Neural progenitor cell (in vitro differentiated cells): ENCODE results near the gene HES5. TPM values are rescaled to one million over a fixed set of nuclear protein-coding genes. Genes with fewer than 3 reads are reported as not detected.

Experiments used
- DNase-seq: peaks from one replicate; pipeline ENCODE4 v3.0.0-alpha.2; 2016; ENCODE audit warnings: low spot score
- H2AFZ ChIP-seq: fragments of 200-600 bp; sonication (generic); replicated peaks from 2 replicates; pipeline ENCODE4 v1.6.1; 2016; ENCODE audit warnings: antibody characterized with exemption
- H3F3A ChIP-seq: fragments of 200-600 bp; sonication (generic); 2 replicates; pipeline ENCODE4 v1.6.1; 2016; ENCODE audit warnings: antibody characterized with exemption, low read depth
- H3K27ac ChIP-seq: fragments of 200-600 bp; sonication (generic); 2 replicates; pipeline ENCODE4 v1.5.1; 2016; ENCODE audit warnings: mild to moderate bottlenecking
- H3K27me3 ChIP-seq: fragments of 200-600 bp; sonication (generic); 2 replicates; pipeline ENCODE4 v1.6.1; 2016; ENCODE audit warnings: mild to moderate bottlenecking, moderate library complexity
- H3K36me3 ChIP-seq: fragments of 200-600 bp; sonication (generic); 2 replicates; pipeline ENCODE4 v1.5.1; 2016
- H3K4me1 ChIP-seq: fragments of 200-600 bp; sonication (generic); 2 replicates; pipeline ENCODE4 v1.6.1; 2016; ENCODE audit warnings: mixed run types
- H3K4me2 ChIP-seq: fragments of 200-600 bp; sonication (generic); 2 replicates; pipeline ENCODE4 v1.6.1; 2016
- H3K4me3 ChIP-seq: fragments of 200-600 bp; sonication (generic); 2 replicates; pipeline ENCODE4 v1.5.1; 2016
- H3K79me2 ChIP-seq: fragments of 200-600 bp; sonication (generic); 2 replicates; pipeline ENCODE4 v1.6.1; 2016; ENCODE audit warnings: low read depth
- H3K9ac ChIP-seq: fragments of 200-600 bp; sonication (generic); 2 replicates; pipeline ENCODE4 v1.6.1; 2016
- H3K9me3 ChIP-seq: fragments of 200-600 bp; sonication (generic); 2 replicates; pipeline ENCODE4 v1.5.1; 2016; ENCODE audit warnings: low read depth
- H4K20me1 ChIP-seq: fragments of 200-600 bp; sonication (generic); 2 replicates; pipeline ENCODE4 v1.6.1; 2016; ENCODE audit warnings: low read depth
- H3K27ac Mint-ChIP-seq: 3 replicates; pipeline ENCODE4 v1.8.0; 2021; ENCODE audit warnings: mixed read lengths
- H3K27me3 Mint-ChIP-seq: 2 replicates; pipeline ENCODE4 v1.8.0; 2022; ENCODE audit warnings: low read depth, mild to moderate bottlenecking, inconsistent platforms, moderate library complexity, mixed read lengths; ENCODE audit not compliant: insufficient read depth
- H3K36me3 Mint-ChIP-seq: 3 replicates; pipeline ENCODE4 v1.8.0; 2021; ENCODE audit warnings: mixed read lengths
- H3K4me1 Mint-ChIP-seq: 3 replicates; pipeline ENCODE4 v1.8.0; 2021; ENCODE audit warnings: mixed read lengths
- H3K4me3 Mint-ChIP-seq: 3 replicates; pipeline ENCODE4 v1.8.0; 2021; ENCODE audit warnings: mild to moderate bottlenecking, moderate library complexity, mixed read lengths
- H3K9me3 Mint-ChIP-seq: 3 replicates; pipeline ENCODE4 v1.8.0; 2020; ENCODE audit warnings: mixed read lengths
- EZH2 ChIP-seq: fragments of 200-600 bp; sonication (generic); IDR thresholded peaks from 2 replicates; pipeline ENCODE4 v1.6.1; 2017; ENCODE audit warnings: antibody characterized with exemption, mild to moderate bottlenecking, moderate library complexity
- EZH2phosphoT487 ChIP-seq: fragments of 200-600 bp; sonication (generic); IDR thresholded peaks from 2 replicates; pipeline ENCODE4 v1.6.1; 2017; ENCODE audit warnings: antibody characterized with exemption
- total RNA-seq: library from RNA; depleted of rRNA; stranded (reverse); fragments of >200 nt; gene quantifications from 2 replicates; pipeline ENCODE4 v1.2.3, GENCODE V29; 2015; ENCODE audit warnings: low replicate concordance
- TF ChIP-seq, protein P1 (sequence below): fragments of 200-600 bp; sonication (generic); IDR thresholded peaks from 2 replicates; pipeline ENCODE4 v1.5.1; 2017; ENCODE audit warnings: antibody characterized with exemption, mild to moderate bottlenecking

The HES5 gene
- total RNA-seq, 1 donor from 2014 or later, result 6.4 TPM

DNA sequence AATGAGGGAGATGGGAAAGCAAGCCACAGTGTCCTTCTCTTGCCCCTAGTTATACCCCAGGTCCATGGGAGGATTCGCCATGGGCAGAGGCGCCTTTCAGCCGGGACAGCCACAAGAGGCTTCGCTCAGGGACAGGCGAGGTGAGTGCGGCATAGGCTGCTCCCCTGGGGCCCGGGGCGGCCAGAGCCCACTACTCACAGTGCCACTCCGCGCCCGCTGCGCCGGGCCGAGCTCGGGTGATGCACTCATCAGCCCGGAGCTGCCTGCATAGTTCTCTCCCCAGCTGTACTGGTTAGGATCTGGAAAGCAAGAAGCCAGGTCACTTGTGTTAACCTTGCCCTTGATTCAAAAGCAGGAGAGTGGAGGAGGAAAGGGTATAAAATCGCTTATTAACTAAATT, 12.1 kb downstream of the HES5 start:
- H3K27me3 ChIP-seq, result no peaks in the 10 kb centered on the region
- H3K36me3 Mint-ChIP-seq, result peaks cover 10% of the 10 kb centered on the region
- no peak overlapping the region for H3K4me2 ChIP-seq
- H3K79me2 ChIP-seq, result peaks cover 14% of the 10 kb centered on the region
- no peak for DNase-seq
- no peak for TF ChIP-seq EZH2
- TF ChIP-seq EZH2phosphoT487, result no peak
- TF ChIP-seq, protein P1, sequence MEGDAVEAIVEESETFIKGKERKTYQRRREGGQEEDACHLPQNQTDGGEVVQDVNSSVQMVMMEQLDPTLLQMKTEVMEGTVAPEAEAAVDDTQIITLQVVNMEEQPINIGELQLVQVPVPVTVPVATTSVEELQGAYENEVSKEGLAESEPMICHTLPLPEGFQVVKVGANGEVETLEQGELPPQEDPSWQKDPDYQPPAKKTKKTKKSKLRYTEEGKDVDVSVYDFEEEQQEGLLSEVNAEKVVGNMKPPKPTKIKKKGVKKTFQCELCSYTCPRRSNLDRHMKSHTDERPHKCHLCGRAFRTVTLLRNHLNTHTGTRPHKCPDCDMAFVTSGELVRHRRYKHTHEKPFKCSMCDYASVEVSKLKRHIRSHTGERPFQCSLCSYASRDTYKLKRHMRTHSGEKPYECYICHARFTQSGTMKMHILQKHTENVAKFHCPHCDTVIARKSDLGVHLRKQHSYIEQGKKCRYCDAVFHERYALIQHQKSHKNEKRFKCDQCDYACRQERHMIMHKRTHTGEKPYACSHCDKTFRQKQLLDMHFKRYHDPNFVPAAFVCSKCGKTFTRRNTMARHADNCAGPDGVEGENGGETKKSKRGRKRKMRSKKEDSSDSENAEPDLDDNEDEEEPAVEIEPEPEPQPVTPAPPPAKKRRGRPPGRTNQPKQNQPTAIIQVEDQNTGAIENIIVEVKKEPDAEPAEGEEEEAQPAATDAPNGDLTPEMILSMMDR, result no peak
- no peak overlapping the region for H3K4me3 ChIP-seq
- H3F3A ChIP-seq, result no peaks in the 10 kb centered on the region
- H3K4me1 Mint-ChIP-seq, result peaks cover 3% of the 10 kb centered on the region
- H3K4me1 ChIP-seq, result no peaks in the 10 kb centered on the region
- H3K4me3 Mint-ChIP-seq, result no peak overlapping the region
- no peak overlapping the region for H3K27ac Mint-ChIP-seq
- H3K9me3 Mint-ChIP-seq, result no peaks in the 10 kb centered on the region
- H4K20me1 ChIP-seq, result peaks cover 59% of the 10 kb centered on the region
- no peaks in the 10 kb centered on the region for H3K9me3 ChIP-seq
- H2AFZ ChIP-seq, result no peak overlapping the region
- no peaks in the 10 kb centered on the region for H3K36me3 ChIP-seq
- peaks cover 4% of the 10 kb centered on the region for H3K27me3 Mint-ChIP-seq
- no peak overlapping the region for H3K27ac ChIP-seq
- no peak overlapping the region for H3K9ac ChIP-seq

DNA sequence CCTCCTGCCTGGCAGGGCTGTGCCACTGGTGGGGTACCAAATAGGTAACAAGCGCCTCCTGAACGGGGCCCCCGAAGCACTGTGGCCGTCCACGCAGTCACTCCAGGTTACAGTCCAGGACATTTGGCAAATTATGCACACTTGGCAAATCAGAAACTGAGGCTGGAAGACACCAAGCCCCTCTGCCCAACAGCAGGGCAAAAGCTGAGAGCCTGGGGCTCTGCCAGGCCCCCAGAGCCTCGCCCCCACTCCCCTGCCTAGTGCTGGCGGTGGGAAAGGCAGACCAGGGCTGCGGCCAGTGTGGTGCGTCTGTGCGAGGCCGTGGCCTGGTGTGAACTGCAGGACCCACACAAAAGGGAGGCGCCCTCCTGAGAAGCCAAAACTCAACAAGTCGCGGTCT, 13.1 kb downstream of the HES5 start:
- Histone ChIP-seq H3K9ac (no peak overlapping the region), H3K9me3 (no peaks in the 10 kb centered on the region), H3K36me3 (no peaks in the 10 kb centered on the region), H3K27ac (no peak overlapping the region), H3K79me2 (peaks cover 3% of the 10 kb centered on the region), H2AFZ (no peak overlapping the region), H3F3A (no peaks in the 10 kb centered on the region), H3K27me3 (no peaks in the 10 kb centered on the region), H3K4me3 (no peak overlapping the region), H3K4me2 (no peak overlapping the region), H4K20me1 (peaks cover 55% of the 10 kb centered on the region), H3K4me1 (no peaks in the 10 kb centered on the region)
- TF ChIP-seq EZH2phosphoT487 (no peak), EZH2 (no peak)
- TF ChIP-seq, protein P1, result no peak
- Mint-ChIP-seq H3K9me3 (no peaks in the 10 kb centered on the region), H3K27ac (no peak overlapping the region), H3K36me3 (peaks cover 10% of the 10 kb centered on the region), H3K27me3 (peaks cover 4% of the 10 kb centered on the region), H3K4me3 (no peak overlapping the region), H3K4me1 (peaks cover 3% of the 10 kb centered on the region)
- DNase-seq, result no peak

DNA sequence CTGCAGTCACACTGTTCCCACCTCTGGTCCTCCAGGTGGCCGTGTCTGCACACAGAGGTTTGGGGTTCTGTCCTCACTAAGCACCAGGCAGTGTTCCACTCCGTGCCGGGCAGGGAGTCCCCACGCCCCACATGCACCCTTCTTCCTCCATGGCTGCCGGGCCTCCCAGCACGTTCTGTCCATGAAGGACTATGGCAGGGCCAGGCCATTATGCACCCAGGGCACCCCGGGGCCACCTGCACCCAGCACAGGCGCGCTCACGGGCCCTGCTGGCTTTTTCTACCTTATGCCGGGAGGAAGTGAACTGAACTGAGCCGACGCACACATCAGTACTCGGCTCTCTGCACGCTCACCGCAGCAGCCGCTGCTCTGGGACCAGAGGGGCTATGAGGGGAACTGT, 13.9 kb downstream of the HES5 start:
- Mint-ChIP-seq H3K27ac (no peak overlapping the region), H3K36me3 (peaks cover 14% of the 10 kb centered on the region), H3K27me3 (peaks cover 2% of the 10 kb centered on the region), H3K9me3 (no peaks in the 10 kb centered on the region), H3K4me3 (no peak overlapping the region), H3K4me1 (peaks cover 2% of the 10 kb centered on the region)
- H3F3A ChIP-seq, result no peaks in the 10 kb centered on the region
- no peak overlapping the region for H3K9ac ChIP-seq
- no peak overlapping the region for H2AFZ ChIP-seq
- H3K4me2 ChIP-seq, result no peak overlapping the region
- TF ChIP-seq, protein P1, result no peak
- TF ChIP-seq EZH2phosphoT487 (no peak), EZH2 (no peak)
- peaks cover 47% of the 10 kb centered on the region for H4K20me1 ChIP-seq
- H3K36me3 ChIP-seq, result no peaks in the 10 kb centered on the region
- H3K9me3 ChIP-seq, result no peaks in the 10 kb centered on the region
- H3K4me3 ChIP-seq, result no peak overlapping the region
- H3K4me1 ChIP-seq, result no peaks in the 10 kb centered on the region
- H3K79me2 ChIP-seq, result no peaks in the 10 kb centered on the region
- H3K27me3 ChIP-seq, result no peaks in the 10 kb centered on the region
- DNase-seq, result no peak
- no peak overlapping the region for H3K27ac ChIP-seq

DNA sequence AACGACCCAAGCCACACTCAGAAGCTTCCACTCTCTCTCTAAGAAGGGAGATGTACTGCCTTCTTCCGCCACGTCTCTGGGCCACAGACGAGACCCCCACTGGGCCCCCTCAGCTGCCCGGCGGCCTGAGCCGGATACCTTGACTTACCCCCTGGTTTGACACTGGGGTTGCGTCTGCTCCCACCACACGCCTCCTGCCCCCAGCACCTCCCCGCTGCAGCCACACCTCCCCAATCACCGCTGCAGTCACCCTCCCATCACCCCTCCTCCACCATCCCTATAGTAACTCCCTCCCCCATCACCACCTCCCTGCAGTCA, 14.3 kb downstream of the HES5 start:
- peaks cover 2% of the 10 kb centered on the region for H3K27me3 Mint-ChIP-seq
- no peaks in the 10 kb centered on the region for H3F3A ChIP-seq
- H3K36me3 ChIP-seq, result no peaks in the 10 kb centered on the region
- no peak overlapping the region for H3K27ac Mint-ChIP-seq
- H3K9me3 Mint-ChIP-seq, result no peaks in the 10 kb centered on the region
- no peaks in the 10 kb centered on the region for H3K79me2 ChIP-seq
- H4K20me1 ChIP-seq, result peaks cover 42% of the 10 kb centered on the region
- no peak for DNase-seq
- no peak overlapping the region for H3K4me3 Mint-ChIP-seq
- H3K4me3 ChIP-seq, result no peak overlapping the region
- H3K9me3 ChIP-seq, result no peaks in the 10 kb centered on the region
- H2AFZ ChIP-seq, result no peak overlapping the region
- no peaks in the 10 kb centered on the region for H3K4me1 Mint-ChIP-seq
- TF ChIP-seq EZH2phosphoT487, result no peak
- TF ChIP-seq, protein P1, result no peak
- no peak for TF ChIP-seq EZH2
- no peak overlapping the region for H3K9ac ChIP-seq
- H3K36me3 Mint-ChIP-seq, result peaks cover 9% of the 10 kb centered on the region
- no peak overlapping the region for H3K27ac ChIP-seq
- no peak overlapping the region for H3K4me2 ChIP-seq
- H3K4me1 ChIP-seq, result no peaks in the 10 kb centered on the region
- no peaks in the 10 kb centered on the region for H3K27me3 ChIP-seq
